Fibroblast of mammary gland (primary cell): ENCODE measurements around the gene ETV4.

Experiments used
- DNase-seq: peaks from one replicate; pipeline ENCODE4 v3.0.0-alpha.2; 2010; ENCODE audit warnings: low read depth
- H3K4me3 ChIP-seq: 2 replicates; pipeline ENCODE4 v1.5.1; 2011; ENCODE audit warnings: low read depth, mild to moderate bottlenecking, low read length, moderate library complexity; ENCODE audit not compliant: control insufficient read depth
- CTCF ChIP-seq: conservative IDR thresholded peaks from 2 replicates; pipeline ENCODE4 v1.5.1; 2011; ENCODE audit warnings: low read depth, low read length, inconsistent platforms; ENCODE audit not compliant: control insufficient read depth, insufficient read depth

The ETV4 gene

GRCh38 chr17:43528988-43529814 is 16.9 kb downstream of the ETV4 start:
- DNase-seq = no peak
- H3K4me3 ChIP-seq = no peak overlapping the region
- no peak for TF ChIP-seq CTCF

GRCh38 chr17:43528319-43528987 is 17.7 kb downstream of the ETV4 start:
- TF ChIP-seq CTCF = no peak
- no peak for DNase-seq
- H3K4me3 ChIP-seq = no peak overlapping the region

GRCh38 chr17:43526886-43527648 is 19.1 kb downstream of the ETV4 start:
- no peak for DNase-seq
- no peak for TF ChIP-seq CTCF
- no peak overlapping the region for H3K4me3 ChIP-seq

- no peak overlapping the region for H3K4me3 ChIP-seq
- no peak for TF ChIP-seq CTCF
- no peak for DNase-seq
Observed at GRCh38 chr17:43524945-43525575, 21.1 kb downstream of the ETV4 start.

GRCh38 chr17:43521389-43521788 is 24.8 kb downstream of the ETV4 start:
- no peak overlapping the region for H3K4me3 ChIP-seq
- DNase-seq = no peak
- TF ChIP-seq CTCF = no peak

- DNase-seq = peak; percentile 80
- TF ChIP-seq CTCF = no peak
- H3K4me3 ChIP-seq = no peak overlapping the region
Observed at GRCh38 chr17:43517615-43518386, 28.3 kb downstream of the ETV4 start.
